HEK293 (cell line): Measurements from ENCODE around the gene CFAP99.

ENCODE experiments used
- PRDM1 ChIP-seq: fragments of 450-650 bp; formaldehyde crosslinking; IDR thresholded peaks from 2 replicates; pipeline ENCODE4; 2016; ENCODE audit warnings: missing biosample characterization, missing genetic modification characterization
- YY1 ChIP-seq: fragments of 450-650 bp; formaldehyde crosslinking; IDR thresholded peaks from 2 replicates; pipeline ENCODE4 v1.5.1; 2018; ENCODE audit warnings: missing biosample characterization, missing genetic modification characterization
- ZNF248 ChIP-seq: fragments of 450-650 bp; formaldehyde crosslinking; IDR thresholded peaks from 2 replicates; pipeline ENCODE4 v1.5.1; 2017; ENCODE audit warnings: missing biosample characterization, missing genetic modification characterization
- ZNF350 ChIP-seq: fragments of 450-650 bp; formaldehyde crosslinking; IDR thresholded peaks from 2 replicates; pipeline ENCODE4 v1.5.0; 2017; ENCODE audit warnings: missing biosample characterization, mild to moderate bottlenecking, missing genetic modification characterization
- ZNF558 ChIP-seq: fragments of 450-650 bp; formaldehyde crosslinking; IDR thresholded peaks from 2 replicates; pipeline ENCODE4 v1.5.1; 2016; ENCODE audit warnings: missing biosample characterization, missing genetic modification characterization
- ZNF76 ChIP-seq: fragments of 450-650 bp; formaldehyde crosslinking; IDR thresholded peaks from 2 replicates; pipeline ENCODE4; 2016; ENCODE audit warnings: low read depth, missing biosample characterization, missing genetic modification characterization, borderline replicate concordance
- ZSCAN30 ChIP-seq: fragments of 450-650 bp; IDR thresholded peaks from 2 replicates; pipeline ENCODE4 v1.5.1; 2018; ENCODE audit warnings: missing biosample characterization, mild to moderate bottlenecking, missing genetic modification characterization, moderate library complexity
- TF ChIP-seq, protein P1 (sequence below): fragments of 450-650 bp; formaldehyde crosslinking; IDR thresholded peaks from 2 replicates; pipeline ENCODE4 v1.5.1; 2016; ENCODE audit warnings: missing biosample characterization, missing genetic modification characterization
- TF ChIP-seq, protein P2 (sequence below): fragments of 450-650 bp; formaldehyde crosslinking; IDR thresholded peaks from 2 replicates; pipeline ENCODE4 v1.5.1; 2016; ENCODE audit warnings: missing biosample characterization, missing genetic modification characterization
- TF ChIP-seq, protein P3 (sequence below): fragments of 450-650 bp; formaldehyde crosslinking; IDR thresholded peaks from 2 replicates; pipeline ENCODE4 v1.5.1; 2016; ENCODE audit warnings: missing biosample characterization, missing genetic modification characterization
- TF ChIP-seq, protein P4 (sequence below): fragments of 450-650 bp; formaldehyde crosslinking; IDR thresholded peaks from 2 replicates; pipeline ENCODE4 v1.5.1; 2017; ENCODE audit warnings: missing biosample characterization, mild to moderate bottlenecking, missing genetic modification characterization, moderate library complexity
- TF ChIP-seq, protein P5 (sequence below): sonication (generic); formaldehyde crosslinking; IDR thresholded peaks from 2 replicates; pipeline ENCODE4 v1.8.1; 2022; ENCODE audit warnings: mild to moderate bottlenecking, moderate library complexity, missing genetic modification reagents
- TF ChIP-seq, protein P6 (sequence below): fragments of 450-650 bp; formaldehyde crosslinking; IDR thresholded peaks from 2 replicates; pipeline ENCODE4 v1.5.1; 2016; ENCODE audit warnings: missing biosample characterization, missing genetic modification characterization

DNA sequence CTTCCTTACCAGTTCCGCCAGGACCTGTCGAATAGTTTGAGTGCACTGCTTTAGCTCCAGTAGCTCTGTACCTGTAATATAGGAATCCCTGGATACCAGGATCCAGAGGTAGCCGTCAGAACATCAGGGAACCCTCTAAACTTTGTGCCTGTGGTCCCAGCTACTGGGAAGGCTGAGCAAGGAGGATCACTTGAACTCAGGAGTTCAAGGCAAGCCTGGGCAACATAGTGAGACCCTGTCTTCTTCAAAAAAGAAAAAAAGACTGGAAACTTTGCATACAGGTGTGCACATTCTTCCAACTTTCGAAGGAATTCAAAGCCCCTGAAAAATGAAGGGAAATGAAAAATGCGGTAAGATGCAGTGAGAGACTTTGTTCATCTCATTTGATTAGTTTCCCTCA is 85.1 kb downstream of the CFAP99 start:
- TF ChIP-seq, protein P1, sequence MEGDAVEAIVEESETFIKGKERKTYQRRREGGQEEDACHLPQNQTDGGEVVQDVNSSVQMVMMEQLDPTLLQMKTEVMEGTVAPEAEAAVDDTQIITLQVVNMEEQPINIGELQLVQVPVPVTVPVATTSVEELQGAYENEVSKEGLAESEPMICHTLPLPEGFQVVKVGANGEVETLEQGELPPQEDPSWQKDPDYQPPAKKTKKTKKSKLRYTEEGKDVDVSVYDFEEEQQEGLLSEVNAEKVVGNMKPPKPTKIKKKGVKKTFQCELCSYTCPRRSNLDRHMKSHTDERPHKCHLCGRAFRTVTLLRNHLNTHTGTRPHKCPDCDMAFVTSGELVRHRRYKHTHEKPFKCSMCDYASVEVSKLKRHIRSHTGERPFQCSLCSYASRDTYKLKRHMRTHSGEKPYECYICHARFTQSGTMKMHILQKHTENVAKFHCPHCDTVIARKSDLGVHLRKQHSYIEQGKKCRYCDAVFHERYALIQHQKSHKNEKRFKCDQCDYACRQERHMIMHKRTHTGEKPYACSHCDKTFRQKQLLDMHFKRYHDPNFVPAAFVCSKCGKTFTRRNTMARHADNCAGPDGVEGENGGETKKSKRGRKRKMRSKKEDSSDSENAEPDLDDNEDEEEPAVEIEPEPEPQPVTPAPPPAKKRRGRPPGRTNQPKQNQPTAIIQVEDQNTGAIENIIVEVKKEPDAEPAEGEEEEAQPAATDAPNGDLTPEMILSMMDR (tag by site-specific recombination): no peak
- TF ChIP-seq ZNF558: no peak
- TF ChIP-seq, protein P2, sequence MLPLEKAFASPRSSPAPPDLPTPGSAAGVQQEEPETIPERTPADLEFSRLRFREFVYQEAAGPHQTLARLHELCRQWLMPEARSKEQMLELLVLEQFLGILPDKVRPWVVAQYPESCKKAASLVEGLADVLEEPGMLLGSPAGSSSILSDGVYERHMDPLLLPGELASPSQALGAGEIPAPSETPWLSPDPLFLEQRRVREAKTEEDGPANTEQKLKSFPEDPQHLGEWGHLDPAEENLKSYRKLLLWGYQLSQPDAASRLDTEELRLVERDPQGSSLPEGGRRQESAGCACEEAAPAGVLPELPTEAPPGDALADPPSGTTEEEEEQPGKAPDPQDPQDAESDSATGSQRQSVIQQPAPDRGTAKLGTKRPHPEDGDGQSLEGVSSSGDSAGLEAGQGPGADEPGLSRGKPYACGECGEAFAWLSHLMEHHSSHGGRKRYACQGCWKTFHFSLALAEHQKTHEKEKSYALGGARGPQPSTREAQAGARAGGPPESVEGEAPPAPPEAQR (tag by site-specific recombination): no peak
- TF ChIP-seq ZNF76 (tag by site-specific recombination): no peak
- TF ChIP-seq, protein P3, sequence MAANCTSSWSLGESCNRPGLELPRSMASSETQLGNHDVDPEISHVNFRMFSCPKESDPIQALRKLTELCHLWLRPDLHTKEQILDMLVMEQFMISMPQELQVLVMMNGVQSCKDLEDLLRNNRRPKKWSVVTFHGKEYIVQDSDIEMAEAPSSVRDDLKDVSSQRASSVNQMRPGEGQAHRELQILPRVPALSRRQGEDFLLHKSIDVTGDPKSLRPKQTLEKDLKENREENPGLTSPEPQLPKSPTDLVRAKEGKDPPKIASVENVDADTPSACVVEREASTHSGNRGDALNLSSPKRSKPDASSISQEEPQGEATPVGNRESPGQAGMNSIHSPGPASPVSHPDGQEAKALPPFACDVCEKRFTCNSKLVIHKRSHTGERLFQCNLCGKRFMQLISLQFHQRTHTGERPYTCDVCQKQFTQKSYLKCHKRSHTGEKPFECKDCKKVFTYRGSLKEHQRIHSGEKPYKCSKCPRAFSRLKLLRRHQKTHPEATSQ (tag by site-specific recombination): no peak
- TF ChIP-seq, protein P4, sequence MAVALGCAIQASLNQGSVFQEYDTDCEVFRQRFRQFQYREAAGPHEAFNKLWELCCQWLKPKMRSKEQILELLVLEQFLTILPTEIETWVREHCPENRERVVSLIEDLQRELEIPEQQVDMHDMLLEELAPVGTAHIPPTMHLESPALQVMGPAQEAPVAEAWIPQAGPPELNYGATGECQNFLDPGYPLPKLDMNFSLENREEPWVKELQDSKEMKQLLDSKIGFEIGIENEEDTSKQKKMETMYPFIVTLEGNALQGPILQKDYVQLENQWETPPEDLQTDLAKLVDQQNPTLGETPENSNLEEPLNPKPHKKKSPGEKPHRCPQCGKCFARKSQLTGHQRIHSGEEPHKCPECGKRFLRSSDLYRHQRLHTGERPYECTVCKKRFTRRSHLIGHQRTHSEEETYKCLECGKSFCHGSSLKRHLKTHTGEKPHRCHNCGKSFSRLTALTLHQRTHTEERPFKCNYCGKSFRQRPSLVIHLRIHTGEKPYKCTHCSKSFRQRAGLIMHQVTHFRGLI (tag by site-specific recombination): no peak
- TF ChIP-seq ZNF350: no peak
- TF ChIP-seq, protein P5, sequence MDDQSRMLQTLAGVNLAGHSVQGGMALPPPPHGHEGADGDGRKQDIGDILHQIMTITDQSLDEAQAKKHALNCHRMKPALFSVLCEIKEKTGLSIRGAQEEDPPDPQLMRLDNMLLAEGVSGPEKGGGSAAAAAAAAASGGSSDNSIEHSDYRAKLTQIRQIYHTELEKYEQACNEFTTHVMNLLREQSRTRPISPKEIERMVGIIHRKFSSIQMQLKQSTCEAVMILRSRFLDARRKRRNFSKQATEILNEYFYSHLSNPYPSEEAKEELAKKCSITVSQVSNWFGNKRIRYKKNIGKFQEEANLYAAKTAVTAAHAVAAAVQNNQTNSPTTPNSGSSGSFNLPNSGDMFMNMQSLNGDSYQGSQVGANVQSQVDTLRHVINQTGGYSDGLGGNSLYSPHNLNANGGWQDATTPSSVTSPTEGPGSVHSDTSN: no peak
- no peak for TF ChIP-seq YY1 (tag by site-specific recombination)
- TF ChIP-seq ZSCAN30 (tag by site-specific recombination): no peak
- no peak for TF ChIP-seq ZNF248 (tag by site-specific recombination)
- TF ChIP-seq PRDM1 (tag by site-specific recombination): no peak
- TF ChIP-seq, protein P6, sequence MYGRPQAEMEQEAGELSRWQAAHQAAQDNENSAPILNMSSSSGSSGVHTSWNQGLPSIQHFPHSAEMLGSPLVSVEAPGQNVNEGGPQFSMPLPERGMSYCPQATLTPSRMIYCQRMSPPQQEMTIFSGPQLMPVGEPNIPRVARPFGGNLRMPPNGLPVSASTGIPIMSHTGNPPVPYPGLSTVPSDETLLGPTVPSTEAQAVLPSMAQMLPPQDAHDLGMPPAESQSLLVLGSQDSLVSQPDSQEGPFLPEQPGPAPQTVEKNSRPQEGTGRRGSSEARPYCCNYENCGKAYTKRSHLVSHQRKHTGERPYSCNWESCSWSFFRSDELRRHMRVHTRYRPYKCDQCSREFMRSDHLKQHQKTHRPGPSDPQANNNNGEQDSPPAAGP (tag by site-specific recombination): no peak
